Keratinocyte (primary cell): ENCODE data around the gene SLC38A4.

Experiments
- CTCF ChIP-seq, 3 experiments: IDR thresholded peaks in 1 of 3; conservative IDR thresholded peaks in 1 of 3; optimal IDR thresholded peaks in 1 of 3; 2 replicates in 2 of 3; 3 replicates in 1 of 3; pipeline versions ENCODE3 to v1.5.1; 2011; ENCODE audit warnings: low read length in 3 of 3, mild to moderate bottlenecking in 3 of 3, moderate library complexity in 2 of 3, control low read depth in 1 of 3, inconsistent platforms in 1 of 3; ENCODE audit not compliant: insufficient read depth in 2 of 3; ENCODE audit errors: extremely low read depth in 1 of 3
- EZH2 ChIP-seq: IDR thresholded peaks from one replicate; pipeline ENCODE4 v1.6.1; 2012; ENCODE audit warnings: inconsistent platforms, mild to moderate bottlenecking, low read length, moderate library complexity

GRCh38 chr12:46775796-46776195, 50.0 kb downstream of the SLC38A4 start:
- no peak for TF ChIP-seq CTCF (optimal IDR thresholded peaks at IDR 0.05 in 1 of 3, IDR thresholded peaks at IDR 0.05 in 1 of 3, conservative IDR thresholded peaks at IDR 0.05 in 1 of 3; ENCODE audit: extremely low read depth in 1 of 3, insufficient read depth in 2 of 3, low read length in 3 of 3)
- no peak for TF ChIP-seq EZH2
